Neural cell (in vitro differentiated cells): ENCODE data around the gene CHMP1A. TPM values are rescaled to one million over a fixed set of nuclear protein-coding genes. Genes with fewer than 3 reads are reported as not detected.

Experiments used
- H2AFZ ChIP-seq: fragments of 200-600, 300-800 bp; sonication (generic), shearing (Covaris generic); 2 replicates; pipeline ENCODE4 v1.6.0; 2014; ENCODE audit warnings: low read depth, mild to moderate bottlenecking, antibody characterized with exemption, low read length, moderate library complexity
- H3F3A ChIP-seq: fragments of 200-600 bp; shearing (Covaris generic); 2 replicates; pipeline ENCODE4 v1.6.1; 2016; ENCODE audit warnings: mild to moderate bottlenecking, moderate library complexity, mixed read lengths, antibody characterized with exemption, low read length; ENCODE audit not compliant: insufficient read depth, poor library complexity, severe bottlenecking
- H3K27ac ChIP-seq: fragments of 200-600, 300-800 bp; sonication (generic), shearing (Covaris generic); 2 replicates; pipeline ENCODE4 v1.5.1; 2014; ENCODE audit warnings: mild to moderate bottlenecking, low read length, moderate library complexity
- H3K27me3 ChIP-seq: fragments of 300-800, 200-600 bp; sonication (generic), shearing (Covaris generic); 2 replicates; pipeline ENCODE4 v1.6.0; 2014; ENCODE audit warnings: mild to moderate bottlenecking, low read depth, low read length, moderate library complexity; ENCODE audit not compliant: insufficient read depth
- H3K36me3 ChIP-seq: fragments of 300-800, 200-600 bp; sonication (generic), shearing (Covaris generic); 2 replicates; pipeline ENCODE4 v1.5.1; 2014; ENCODE audit warnings: mild to moderate bottlenecking, antibody characterized with exemption, low read length, moderate library complexity; ENCODE audit not compliant: insufficient read depth
- H3K4me2 ChIP-seq: fragments of 300-800, 200-600 bp; sonication (generic), shearing (Covaris generic); 2 replicates; pipeline ENCODE4 v1.6.0; 2014; ENCODE audit warnings: mild to moderate bottlenecking, low read length
- H3K4me3 ChIP-seq: fragments of 300-800, 200-600 bp; sonication (generic), shearing (Covaris generic); 2 replicates; pipeline ENCODE4 v1.5.1; 2014; ENCODE audit warnings: mild to moderate bottlenecking, low read length, moderate library complexity
- H3K79me2 ChIP-seq: fragments of 200-600 bp; shearing (Covaris generic); replicated peaks from 2 replicates; pipeline ENCODE4 v1.6.0; 2014; ENCODE audit warnings: mild to moderate bottlenecking, low read length, moderate library complexity; ENCODE audit not compliant: insufficient read depth
- H3K9ac ChIP-seq: fragments of 300-800, 200-600 bp; sonication (generic), shearing (Covaris generic); 2 replicates; pipeline ENCODE4 v1.6.1; 2016; ENCODE audit warnings: mild to moderate bottlenecking, low read length, mixed read lengths
- H3K9me2 ChIP-seq: fragments of 200-600 bp; shearing (Covaris generic); 2 replicates; pipeline ENCODE4 v1.6.1; 2016; ENCODE audit warnings: mild to moderate bottlenecking, low read length, mixed read lengths; ENCODE audit not compliant: insufficient read depth
- H3K9me3 ChIP-seq: fragments of 200-600, 300-800 bp; sonication (generic), shearing (Covaris generic); 2 replicates; pipeline ENCODE4 v1.6.1; 2016; ENCODE audit warnings: mild to moderate bottlenecking, mixed run types, low read length, moderate library complexity, mixed read lengths
- H4K20me1 ChIP-seq: fragments of 200-600 bp; shearing (Covaris generic); 2 replicates; pipeline ENCODE4 v1.6.1; 2016; ENCODE audit warnings: mild to moderate bottlenecking, mixed run types; ENCODE audit not compliant: insufficient read depth
- CTCF ChIP-seq: fragments of 450-650 bp; IDR thresholded peaks from 2 replicates; pipeline ENCODE4 v1.5.1; 2014; ENCODE audit warnings: antibody characterized with exemption, mild to moderate bottlenecking, moderate library complexity; ENCODE audit not compliant: poor library complexity, severe bottlenecking
- EP300 ChIP-seq: fragments of 450-650 bp; conservative IDR thresholded peaks from 2 replicates; pipeline ENCODE4 v1.6.1; 2014; ENCODE audit warnings: antibody characterized with exemption, mild to moderate bottlenecking, moderate library complexity; ENCODE audit not compliant: poor library complexity, severe bottlenecking
- EZH2 ChIP-seq: fragments of 200-600, 300-800 bp; shearing (Covaris generic), sonication (generic); IDR thresholded peaks from 2 replicates; pipeline ENCODE4 v1.6.1; 2014; ENCODE audit warnings: antibody characterized with exemption, low read length, borderline replicate concordance, mild to moderate bottlenecking; ENCODE audit not compliant: insufficient read depth, poor library complexity, severe bottlenecking
- MXI1 ChIP-seq: fragments of 450-650 bp; conservative IDR thresholded peaks from 2 replicates; pipeline ENCODE4 v1.6.1; 2014; ENCODE audit warnings: antibody characterized with exemption, mild to moderate bottlenecking; ENCODE audit not compliant: poor library complexity, severe bottlenecking
- POLR2AphosphoS5 ChIP-seq: IDR thresholded peaks from 2 replicates; pipeline ENCODE4 v1.6.1; 2012
- RAD21 ChIP-seq: fragments of 450-650 bp; conservative IDR thresholded peaks from 2 replicates; pipeline ENCODE4 v1.6.1; 2014; ENCODE audit warnings: antibody characterized with exemption, mild to moderate bottlenecking, moderate library complexity
- REST ChIP-seq: IDR thresholded peaks from 2 replicates; pipeline ENCODE4 v1.6.1; 2012; ENCODE audit warnings: borderline replicate concordance
- SMC3 ChIP-seq: fragments of 450-650 bp; conservative IDR thresholded peaks from 2 replicates; pipeline ENCODE4 v1.6.1; 2014; ENCODE audit warnings: antibody characterized with exemption, mild to moderate bottlenecking, moderate library complexity; ENCODE audit not compliant: poor library complexity
- TAF1 ChIP-seq: IDR thresholded peaks from 2 replicates; pipeline ENCODE4 v1.6.1; 2012; ENCODE audit warnings: low read depth
- polyA plus RNA-seq: library from polyadenylated mRNA; depleted of rRNA; stranded (reverse); fragments of >200 nt; gene quantifications from 2 replicates; pipeline ENCODE4 v1.2.3, GENCODE V29; 2014

Gene CHMP1A
- polyA plus RNA-seq, 1 donor from 2014 or later, result 113 TPM

GRCh38 chr16:89685916-89686315 lies 28.4 kb upstream of the CHMP1A start:
- H3K9ac ChIP-seq, result no peak overlapping the region
- H3K4me3 ChIP-seq, result peak overlapping the region; percentile 87
- H3K36me3 ChIP-seq, result no peaks in the 10 kb centered on the region
- no peaks in the 10 kb centered on the region for H3F3A ChIP-seq
- no peaks in the 10 kb centered on the region for H3K27me3 ChIP-seq
- no peaks in the 10 kb centered on the region for H3K79me2 ChIP-seq
- H2AFZ ChIP-seq, result no peak overlapping the region
- TF ChIP-seq REST (no peak), POLR2AphosphoS5 (no peak), EP300 (no peak), EZH2 (no peak), TAF1 (no peak)
- no peak overlapping the region for H3K4me2 ChIP-seq
- no peaks in the 10 kb centered on the region for H4K20me1 ChIP-seq
- H3K27ac ChIP-seq, result peak overlapping the region; percentile 80
- H3K9me3 ChIP-seq, result no peaks in the 10 kb centered on the region
- H3K9me2 ChIP-seq, result no peaks in the 10 kb centered on the region

- Histone ChIP-seq H3K9ac (no peak overlapping the region), H3K9me3 (no peaks in the 10 kb centered on the region), H4K20me1 (no peaks in the 10 kb centered on the region), H3K27ac (no peak overlapping the region), H3K36me3 (no peaks in the 10 kb centered on the region), H3K27me3 (no peaks in the 10 kb centered on the region), H3K79me2 (no peaks in the 10 kb centered on the region), H3K9me2 (no peaks in the 10 kb centered on the region), H3K4me2 (no peak overlapping the region), H3K4me3 (no peak overlapping the region), H2AFZ (no peak overlapping the region), H3F3A (no peaks in the 10 kb centered on the region)
- TF ChIP-seq SMC3 (no peak), RAD21 (no peak), REST (no peak), CTCF (no peak), TAF1 (no peak), EZH2 (no peak), MXI1 (no peak), POLR2AphosphoS5 (no peak), EP300 (no peak)
These were observed 20.8 kb upstream of the CHMP1A start for GRCh38 chr16:89678258-89678657.
